Neutrophil (primary cell): ENCODE data around the gene DSCAML1.

Source experiments
- H3K27ac ChIP-seq: fragments of 200-600 bp; sonication (generic); 2 replicates; pipeline ENCODE4 v1.5.1; 2016; ENCODE audit warnings: mild to moderate bottlenecking, moderate library complexity
- H3K27me3 ChIP-seq: fragments of 200-600 bp; sonication (generic); 2 replicates; pipeline ENCODE4 v1.6.0; 2016; ENCODE audit warnings: mild to moderate bottlenecking
- H3K36me3 ChIP-seq: fragments of 200-600 bp; sonication (generic); 2 replicates; pipeline ENCODE4 v1.5.1; 2017
- H3K4me1 ChIP-seq, 2 experiments: fragments of 200-600 bp in 1 of 2; sonication (generic) in 1 of 2; 1 replicate in 1 of 2; 2 replicates in 1 of 2; pipeline versions ENCODE4 v1.5.1 to v1.6.1; 2013 to 2016; ENCODE audit warnings: low read depth in 1 of 2, low read length in 1 of 2, mild to moderate bottlenecking in 1 of 2, moderate library complexity in 1 of 2; ENCODE audit not compliant: control insufficient read depth in 1 of 2, insufficient read depth in 1 of 2
- H3K4me3 ChIP-seq, 2 experiments: fragments of 200-600 bp in 1 of 2; sonication (generic) in 1 of 2; 1 replicate in 1 of 2; 2 replicates in 1 of 2; pipeline ENCODE4 v1.5.1; 2013 to 2016; ENCODE audit warnings: low read depth in 1 of 2, low read length in 1 of 2, mild to moderate bottlenecking in 1 of 2, moderate library complexity in 1 of 2
- H3K9me3 ChIP-seq: fragments of 200-600 bp; sonication (generic); 2 replicates; pipeline ENCODE4 v1.5.1; 2016
- TF ChIP-seq, protein P1 (sequence below): fragments of 200-600 bp; sonication (generic); IDR thresholded peaks from 2 replicates; pipeline ENCODE4 v1.5.1; 2016; ENCODE audit warnings: antibody characterized with exemption

DSCAML1 gene

DNA sequence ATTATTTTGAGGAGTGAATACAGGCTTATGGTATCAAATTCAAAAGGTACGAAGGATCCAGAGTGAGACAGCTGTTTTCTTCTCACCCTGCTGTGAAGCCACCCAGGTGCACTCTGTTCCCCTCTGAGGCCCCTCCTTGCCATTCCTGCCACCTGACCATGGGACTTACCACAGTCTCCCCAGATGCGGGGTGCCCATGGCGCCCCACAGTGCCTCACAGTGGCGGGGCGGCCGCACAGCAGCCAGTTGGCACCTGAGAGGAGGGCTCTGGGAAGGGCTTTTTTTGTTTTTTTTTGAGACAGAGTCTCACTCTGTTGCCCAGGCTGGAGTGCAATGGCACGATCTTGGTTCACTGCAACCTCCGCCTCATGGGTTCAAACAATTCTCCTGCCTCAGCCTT lies 317.6 kb downstream of the DSCAML1 start:
- Histone ChIP-seq H3K9me3 (no peaks in the 10 kb centered on the region), H3K27me3 (no peaks in the 10 kb centered on the region), H3K4me3 (no peak overlapping the region), H3K4me1 (no peaks in the 10 kb centered on the region), H3K27ac (no peak overlapping the region), H3K36me3 (no peaks in the 10 kb centered on the region)
- TF ChIP-seq, protein P1, sequence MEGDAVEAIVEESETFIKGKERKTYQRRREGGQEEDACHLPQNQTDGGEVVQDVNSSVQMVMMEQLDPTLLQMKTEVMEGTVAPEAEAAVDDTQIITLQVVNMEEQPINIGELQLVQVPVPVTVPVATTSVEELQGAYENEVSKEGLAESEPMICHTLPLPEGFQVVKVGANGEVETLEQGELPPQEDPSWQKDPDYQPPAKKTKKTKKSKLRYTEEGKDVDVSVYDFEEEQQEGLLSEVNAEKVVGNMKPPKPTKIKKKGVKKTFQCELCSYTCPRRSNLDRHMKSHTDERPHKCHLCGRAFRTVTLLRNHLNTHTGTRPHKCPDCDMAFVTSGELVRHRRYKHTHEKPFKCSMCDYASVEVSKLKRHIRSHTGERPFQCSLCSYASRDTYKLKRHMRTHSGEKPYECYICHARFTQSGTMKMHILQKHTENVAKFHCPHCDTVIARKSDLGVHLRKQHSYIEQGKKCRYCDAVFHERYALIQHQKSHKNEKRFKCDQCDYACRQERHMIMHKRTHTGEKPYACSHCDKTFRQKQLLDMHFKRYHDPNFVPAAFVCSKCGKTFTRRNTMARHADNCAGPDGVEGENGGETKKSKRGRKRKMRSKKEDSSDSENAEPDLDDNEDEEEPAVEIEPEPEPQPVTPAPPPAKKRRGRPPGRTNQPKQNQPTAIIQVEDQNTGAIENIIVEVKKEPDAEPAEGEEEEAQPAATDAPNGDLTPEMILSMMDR, result no peak

DNA sequence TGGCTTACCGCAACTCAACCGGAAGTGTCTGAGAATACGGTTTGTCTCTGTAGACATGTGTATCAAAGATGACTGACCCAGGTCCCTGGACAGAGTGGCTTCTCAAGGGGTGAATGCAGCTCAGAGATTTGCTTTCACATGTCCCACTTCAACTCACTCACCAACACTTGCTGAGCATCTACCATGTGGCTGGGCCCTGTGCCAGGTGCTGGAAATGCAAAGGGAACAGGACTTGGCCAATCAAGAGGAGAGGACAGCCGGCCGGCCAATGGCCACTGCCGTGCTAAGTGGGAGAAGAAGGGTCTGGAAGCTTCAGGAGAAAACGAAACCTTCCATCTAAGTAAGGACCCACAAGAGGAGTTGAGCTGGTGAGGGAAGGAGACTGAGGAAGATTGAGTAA lies 318.1 kb downstream of the DSCAML1 start:
- Histone ChIP-seq H3K27me3 (no peaks in the 10 kb centered on the region), H3K4me3 (no peak overlapping the region), H3K4me1 (no peaks in the 10 kb centered on the region), H3K9me3 (no peaks in the 10 kb centered on the region), H3K36me3 (no peaks in the 10 kb centered on the region), H3K27ac (no peak overlapping the region)
- TF ChIP-seq, protein P1, result no peak

DNA sequence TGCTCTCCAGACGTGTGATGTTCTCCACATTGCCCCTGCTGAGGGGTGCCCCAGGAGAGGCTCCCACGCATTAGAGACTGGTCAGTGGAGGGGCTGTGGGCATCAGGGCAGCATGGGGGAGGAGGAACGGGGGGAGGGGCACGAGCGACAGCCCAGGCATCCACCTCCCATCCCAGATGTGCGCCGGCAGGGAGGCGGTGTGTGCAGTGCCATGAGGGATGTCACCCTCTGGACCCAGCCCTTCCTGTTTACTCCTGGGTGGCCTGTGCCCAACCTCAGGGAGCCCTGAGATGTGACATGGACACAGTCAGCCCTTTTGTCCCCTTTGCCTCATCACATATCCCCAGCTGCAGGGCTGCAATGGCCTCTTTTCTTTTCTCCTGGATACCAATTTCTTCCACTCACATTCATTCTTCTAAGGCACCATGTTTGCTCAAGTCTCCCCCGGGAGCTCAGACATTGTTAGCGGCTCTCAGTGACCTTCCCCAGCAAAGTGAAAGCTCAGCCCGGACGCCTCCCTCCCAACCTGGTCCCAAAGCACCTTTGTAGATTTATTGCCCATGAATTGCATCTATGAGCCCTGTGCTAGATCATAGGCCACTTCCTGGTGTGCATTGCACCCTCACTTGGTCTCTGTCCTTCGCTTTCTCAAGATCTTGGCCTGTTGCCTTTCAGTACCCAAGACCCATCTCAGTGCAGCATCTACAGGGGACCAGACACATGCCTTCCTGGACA lies 318.7 kb downstream of the DSCAML1 start:
- no peaks in the 10 kb centered on the region for H3K9me3 ChIP-seq
- TF ChIP-seq, protein P1, result no peak
- no peak overlapping the region for H3K4me3 ChIP-seq
- no peaks in the 10 kb centered on the region for H3K27me3 ChIP-seq
- H3K4me1 ChIP-seq, result no peaks in the 10 kb centered on the region
- H3K36me3 ChIP-seq, result no peaks in the 10 kb centered on the region
- no peak overlapping the region for H3K27ac ChIP-seq

DNA sequence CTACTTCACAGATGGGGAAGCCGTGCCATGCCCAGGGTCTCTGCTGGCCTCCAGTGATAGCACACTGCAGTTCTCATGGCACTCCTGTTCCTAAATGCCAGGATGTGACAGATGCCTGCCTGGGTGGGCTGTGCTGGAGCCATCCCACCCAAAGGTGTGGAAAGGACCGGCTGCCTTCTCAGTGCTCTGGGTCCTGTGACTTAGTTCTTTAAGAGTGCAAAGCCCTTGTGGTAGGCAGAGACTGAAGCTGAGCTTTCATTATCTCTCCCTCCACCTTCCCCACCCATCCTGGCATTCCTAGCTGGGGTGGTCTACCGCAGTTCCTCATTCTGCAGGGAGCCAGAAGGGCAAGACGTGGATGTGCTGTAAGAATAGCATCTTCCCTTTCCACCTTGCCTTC lies 319.3 kb downstream of the DSCAML1 start:
- Histone ChIP-seq H3K4me3 (no peak overlapping the region), H3K27me3 (no peaks in the 10 kb centered on the region), H3K36me3 (no peaks in the 10 kb centered on the region), H3K9me3 (no peaks in the 10 kb centered on the region), H3K4me1 (no peaks in the 10 kb centered on the region), H3K27ac (no peak overlapping the region)
- TF ChIP-seq, protein P1, result no peak

DNA sequence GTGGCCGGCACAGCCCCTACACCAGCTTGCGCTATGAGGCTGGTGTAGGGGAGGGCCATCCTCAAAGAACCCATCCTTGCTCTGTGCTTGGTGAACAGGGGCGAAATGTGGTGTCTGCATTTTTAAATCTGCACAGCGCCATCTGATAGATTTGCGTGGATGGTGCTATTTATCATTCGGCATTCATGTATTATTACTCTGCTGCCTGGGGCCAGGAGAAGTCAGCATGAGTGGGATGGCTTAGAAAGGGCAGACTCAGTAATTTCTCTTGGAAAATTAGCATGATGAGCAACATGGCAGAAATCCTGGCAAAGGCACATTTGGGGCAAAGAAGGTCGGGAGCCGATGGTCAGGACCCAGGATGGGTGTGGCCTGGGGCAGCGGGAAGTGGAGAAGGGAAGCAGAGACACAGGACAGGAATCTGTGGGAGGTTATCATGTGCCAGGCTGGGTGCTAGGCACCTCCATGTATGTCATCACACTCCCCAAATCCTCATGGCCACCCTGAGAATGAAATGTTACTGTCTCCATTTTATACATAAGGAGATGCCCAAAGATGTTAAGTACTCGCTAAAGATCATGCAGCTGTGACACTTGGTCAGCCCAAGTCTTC lies 320.4 kb downstream of the DSCAML1 start:
- Histone ChIP-seq H3K27me3 (no peaks in the 10 kb centered on the region), H3K4me1 (no peaks in the 10 kb centered on the region), H3K36me3 (no peaks in the 10 kb centered on the region), H3K4me3 (no peak overlapping the region), H3K9me3 (no peaks in the 10 kb centered on the region), H3K27ac (no peak overlapping the region)
- TF ChIP-seq, protein P1, result no peak
